Liver (tissue), 9 donors: ENCODE data around the gene BLNK. TPM values are rescaled to one million over a fixed set of nuclear protein-coding genes. Genes with fewer than 3 reads are reported as not detected.

Source experiments
- DNase-seq: peaks from one replicate; pipeline ENCODE4 v3.0.0-alpha.2; 2017; ENCODE audit warnings: low spot score
- H3K27ac ChIP-seq, 2 donors: one replicate each; pipeline ENCODE4 v1.7.0; 2013; ENCODE audit warnings: inconsistent platforms in 2 of 2, low read length in 2 of 2, control low read depth in 1 of 2, low read depth in 1 of 2, mild to moderate bottlenecking in 1 of 2
- H3K27me3 ChIP-seq, 4 donors: one replicate each; pipeline versions ENCODE4 v1.6.1 to v1.7.0; 2013; ENCODE audit warnings: low read length in 3 of 4, inconsistent platforms in 1 of 4, mild to moderate bottlenecking in 1 of 4, moderate library complexity in 1 of 4; ENCODE audit not compliant: control insufficient read depth in 4 of 4, insufficient read depth in 4 of 4
- H3K36me3 ChIP-seq, 4 donors: one replicate each; pipeline versions ENCODE4 v1.6.1 to v1.7.0; 2013; ENCODE audit warnings: low read length in 3 of 4, mild to moderate bottlenecking in 3 of 4, low read depth in 1 of 4, moderate library complexity in 1 of 4; ENCODE audit not compliant: control insufficient read depth in 4 of 4, insufficient read depth in 3 of 4
- H3K4me1 ChIP-seq, 4 donors: one replicate each; pipeline versions ENCODE4 v1.6.1 to v1.7.0; 2013; ENCODE audit warnings: low read length in 3 of 4, mild to moderate bottlenecking in 3 of 4, moderate library complexity in 1 of 4; ENCODE audit not compliant: control insufficient read depth in 4 of 4, insufficient read depth in 4 of 4
- H3K4me3 ChIP-seq, 3 donors: one replicate each; pipeline versions ENCODE4 v1.6.1 to v1.7.0; 2013; ENCODE audit warnings: low read length in 3 of 3, control low read depth in 1 of 3, low read depth in 1 of 3, mild to moderate bottlenecking in 1 of 3
- H3K9ac ChIP-seq, 2 donors: one replicate each; pipeline ENCODE4 v1.7.0; 2013; ENCODE audit warnings: low read length in 2 of 2, mild to moderate bottlenecking in 2 of 2, moderate library complexity in 2 of 2, control low read depth in 1 of 2, low read depth in 1 of 2
- H3K9me3 ChIP-seq, 4 donors: one replicate each; pipeline versions ENCODE4 v1.6.1 to v1.7.0; 2013; ENCODE audit warnings: low read length in 3 of 4; ENCODE audit not compliant: control insufficient read depth in 4 of 4
- EGR1 ChIP-seq, 2 donors: IDR thresholded peaks; 2 replicates each; pipeline ENCODE4 v1.6.1; 2016 to 2018; ENCODE audit warnings: antibody characterized with exemption in 2 of 2, low read depth in 2 of 2
- FOXA2 ChIP-seq: IDR thresholded peaks from 2 replicates; pipeline ENCODE4 v1.6.1; 2016; ENCODE audit warnings: antibody characterized with exemption
- GABPA ChIP-seq, 2 donors: IDR thresholded peaks in 1 of 2; conservative IDR thresholded peaks in 1 of 2; 2 replicates each; pipeline ENCODE4 v1.6.1; 2016; ENCODE audit warnings: antibody characterized with exemption in 2 of 2, mild to moderate bottlenecking in 1 of 2, moderate library complexity in 1 of 2
- HNF4A ChIP-seq, 2 donors: conservative IDR thresholded peaks; 2 replicates each; pipeline ENCODE4 v1.6.1; 2016; ENCODE audit warnings: antibody characterized with exemption in 2 of 2, mild to moderate bottlenecking in 2 of 2
- JUND ChIP-seq, 2 donors: IDR thresholded peaks; 2 replicates each; pipeline ENCODE4 v1.6.1; 2016; ENCODE audit warnings: antibody characterized with exemption in 2 of 2
- RXRA ChIP-seq, 2 donors: IDR thresholded peaks; 2 replicates each; pipeline ENCODE4 v1.6.1; 2017 to 2018; ENCODE audit warnings: antibody characterized with exemption in 2 of 2, mild to moderate bottlenecking in 1 of 2
- SP1 ChIP-seq: IDR thresholded peaks from 2 replicates; pipeline ENCODE4 v1.6.1; 2018; ENCODE audit warnings: antibody characterized with exemption, mild to moderate bottlenecking
- TAF1 ChIP-seq: conservative IDR thresholded peaks from 2 replicates; pipeline ENCODE4 v1.6.1; 2016; ENCODE audit warnings: antibody characterized with exemption, mild to moderate bottlenecking
- YY1 ChIP-seq: IDR thresholded peaks from 2 replicates; pipeline ENCODE4 v1.6.1; 2016; ENCODE audit warnings: antibody characterized with exemption, mild to moderate bottlenecking
- WGBS: extraction: QIAGEN DNeasy Blood & Tissue Kit; methylation state at CpG from one replicate; pipeline ENCODE4 v1.1.7; 2013; 5-methylcytosine and 5-hydroxymethylcytosine counted together
- polyA plus RNA-seq, 2 donors: library from polyadenylated mRNA; stranded (reverse) in 1 of 2; unstranded in 1 of 2; fragments of 200-250 nt in 1 of 2; fragments of >200 nt in 1 of 2; fragmentation: Nextera tagmentation in 1 of 2; extraction: Ambion mirVana in 1 of 2; gene quantifications; one replicate each; pipeline versions ENCODE4 v1.2.1 to v1.2.3, GENCODE V29; 2013 to 2015
- total RNA-seq, 2 donors: library from RNA; depleted of rRNA; stranded (reverse); fragments of >200 nt; gene quantifications; one replicate each; pipeline ENCODE4 v1.2.3, GENCODE V29; 2014
- TF ChIP-seq, protein P1 (sequence below): IDR thresholded peaks from 2 replicates; pipeline ENCODE4 v1.6.1; 2016; ENCODE audit warnings: antibody characterized with exemption, mild to moderate bottlenecking
- TF ChIP-seq, protein P2 (sequence below): IDR thresholded peaks from 2 replicates; pipeline ENCODE4 v1.6.1; 2016; ENCODE audit warnings: antibody characterized with exemption
- TF ChIP-seq, protein P3 (sequence below): IDR thresholded peaks from 2 replicates; pipeline ENCODE4 v1.6.1; 2016; ENCODE audit warnings: antibody characterized with exemption
- TF ChIP-seq, protein P4 (sequence below): fragments of 150-350 bp; IDR thresholded peaks from 2 replicates; pipeline ENCODE4 v1.5.1; 2017; ENCODE audit warnings: improper control_type of control experiment, low read depth, low read length; ENCODE audit not compliant: missing input control
- donor health status: healthy.
- donor health status: healthy.
- donor health status: healthy.
- donor health status: healthy.
- donor health status: healthy.

BLNK gene
- total and polyA plus RNA-seq, 4 donors: 3.3 to 45.2 (median 14.5) TPM

DNA sequence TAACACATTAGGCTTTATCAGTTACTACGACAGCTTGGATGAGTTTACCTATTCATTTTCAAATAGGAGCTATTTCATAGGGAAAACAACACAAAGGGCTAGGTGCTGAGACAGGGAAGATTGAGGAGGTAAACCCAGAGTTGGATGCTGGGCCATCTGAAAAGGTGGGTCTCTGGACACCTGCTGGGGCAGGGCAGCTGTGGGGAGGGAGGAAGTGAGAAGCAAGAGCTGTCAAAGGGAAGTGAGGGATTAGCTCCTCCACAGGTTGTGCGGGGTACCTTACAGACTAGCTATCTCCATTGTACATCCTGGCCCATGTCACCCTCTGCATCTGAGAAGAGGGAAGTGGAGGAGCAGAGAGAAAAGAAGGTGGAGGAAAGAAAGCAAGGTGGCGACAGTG, 48.9 kb downstream of the BLNK start:
- Histone ChIP-seq H3K36me3 (peaks cover 2 to 69% (median 62%) of the 10 kb centered on the region in 4 donors), H3K9ac (no peak overlapping the region), H3K4me3 (no peak overlapping the region), H3K4me1 (no peaks in the 10 kb centered on the region), H3K27ac (no peak overlapping the region), H3K27me3 (no peaks in the 10 kb centered on the region), H3K9me3 (no peaks in the 10 kb centered on the region)
- WGBS: 74% methylated on average over 3 of the region's 3 CpGs
- TF ChIP-seq TAF1: no peak
- no peak for TF ChIP-seq GABPA (IDR thresholded peaks at IDR 0.05 in 1 of 2, conservative IDR thresholded peaks at IDR 0.05 in 1 of 2)
- TF ChIP-seq SP1: no peak
- TF ChIP-seq, protein P1, sequence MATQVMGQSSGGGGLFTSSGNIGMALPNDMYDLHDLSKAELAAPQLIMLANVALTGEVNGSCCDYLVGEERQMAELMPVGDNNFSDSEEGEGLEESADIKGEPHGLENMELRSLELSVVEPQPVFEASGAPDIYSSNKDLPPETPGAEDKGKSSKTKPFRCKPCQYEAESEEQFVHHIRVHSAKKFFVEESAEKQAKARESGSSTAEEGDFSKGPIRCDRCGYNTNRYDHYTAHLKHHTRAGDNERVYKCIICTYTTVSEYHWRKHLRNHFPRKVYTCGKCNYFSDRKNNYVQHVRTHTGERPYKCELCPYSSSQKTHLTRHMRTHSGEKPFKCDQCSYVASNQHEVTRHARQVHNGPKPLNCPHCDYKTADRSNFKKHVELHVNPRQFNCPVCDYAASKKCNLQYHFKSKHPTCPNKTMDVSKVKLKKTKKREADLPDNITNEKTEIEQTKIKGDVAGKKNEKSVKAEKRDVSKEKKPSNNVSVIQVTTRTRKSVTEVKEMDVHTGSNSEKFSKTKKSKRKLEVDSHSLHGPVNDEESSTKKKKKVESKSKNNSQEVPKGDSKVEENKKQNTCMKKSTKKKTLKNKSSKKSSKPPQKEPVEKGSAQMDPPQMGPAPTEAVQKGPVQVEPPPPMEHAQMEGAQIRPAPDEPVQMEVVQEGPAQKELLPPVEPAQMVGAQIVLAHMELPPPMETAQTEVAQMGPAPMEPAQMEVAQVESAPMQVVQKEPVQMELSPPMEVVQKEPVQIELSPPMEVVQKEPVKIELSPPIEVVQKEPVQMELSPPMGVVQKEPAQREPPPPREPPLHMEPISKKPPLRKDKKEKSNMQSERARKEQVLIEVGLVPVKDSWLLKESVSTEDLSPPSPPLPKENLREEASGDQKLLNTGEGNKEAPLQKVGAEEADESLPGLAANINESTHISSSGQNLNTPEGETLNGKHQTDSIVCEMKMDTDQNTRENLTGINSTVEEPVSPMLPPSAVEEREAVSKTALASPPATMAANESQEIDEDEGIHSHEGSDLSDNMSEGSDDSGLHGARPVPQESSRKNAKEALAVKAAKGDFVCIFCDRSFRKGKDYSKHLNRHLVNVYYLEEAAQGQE: no peak
- TF ChIP-seq, protein P2, sequence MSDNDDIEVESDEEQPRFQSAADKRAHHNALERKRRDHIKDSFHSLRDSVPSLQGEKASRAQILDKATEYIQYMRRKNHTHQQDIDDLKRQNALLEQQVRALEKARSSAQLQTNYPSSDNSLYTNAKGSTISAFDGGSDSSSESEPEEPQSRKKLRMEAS: no peak
- TF ChIP-seq FOXA2: no peak
- TF ChIP-seq, protein P3, sequence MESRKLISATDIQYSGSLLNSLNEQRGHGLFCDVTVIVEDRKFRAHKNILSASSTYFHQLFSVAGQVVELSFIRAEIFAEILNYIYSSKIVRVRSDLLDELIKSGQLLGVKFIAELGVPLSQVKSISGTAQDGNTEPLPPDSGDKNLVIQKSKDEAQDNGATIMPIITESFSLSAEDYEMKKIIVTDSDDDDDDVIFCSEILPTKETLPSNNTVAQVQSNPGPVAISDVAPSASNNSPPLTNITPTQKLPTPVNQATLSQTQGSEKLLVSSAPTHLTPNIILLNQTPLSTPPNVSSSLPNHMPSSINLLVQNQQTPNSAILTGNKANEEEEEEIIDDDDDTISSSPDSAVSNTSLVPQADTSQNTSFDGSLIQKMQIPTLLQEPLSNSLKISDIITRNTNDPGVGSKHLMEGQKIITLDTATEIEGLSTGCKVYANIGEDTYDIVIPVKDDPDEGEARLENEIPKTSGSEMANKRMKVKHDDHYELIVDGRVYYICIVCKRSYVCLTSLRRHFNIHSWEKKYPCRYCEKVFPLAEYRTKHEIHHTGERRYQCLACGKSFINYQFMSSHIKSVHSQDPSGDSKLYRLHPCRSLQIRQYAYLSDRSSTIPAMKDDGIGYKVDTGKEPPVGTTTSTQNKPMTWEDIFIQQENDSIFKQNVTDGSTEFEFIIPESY: no peak
- TF ChIP-seq, protein P4, sequence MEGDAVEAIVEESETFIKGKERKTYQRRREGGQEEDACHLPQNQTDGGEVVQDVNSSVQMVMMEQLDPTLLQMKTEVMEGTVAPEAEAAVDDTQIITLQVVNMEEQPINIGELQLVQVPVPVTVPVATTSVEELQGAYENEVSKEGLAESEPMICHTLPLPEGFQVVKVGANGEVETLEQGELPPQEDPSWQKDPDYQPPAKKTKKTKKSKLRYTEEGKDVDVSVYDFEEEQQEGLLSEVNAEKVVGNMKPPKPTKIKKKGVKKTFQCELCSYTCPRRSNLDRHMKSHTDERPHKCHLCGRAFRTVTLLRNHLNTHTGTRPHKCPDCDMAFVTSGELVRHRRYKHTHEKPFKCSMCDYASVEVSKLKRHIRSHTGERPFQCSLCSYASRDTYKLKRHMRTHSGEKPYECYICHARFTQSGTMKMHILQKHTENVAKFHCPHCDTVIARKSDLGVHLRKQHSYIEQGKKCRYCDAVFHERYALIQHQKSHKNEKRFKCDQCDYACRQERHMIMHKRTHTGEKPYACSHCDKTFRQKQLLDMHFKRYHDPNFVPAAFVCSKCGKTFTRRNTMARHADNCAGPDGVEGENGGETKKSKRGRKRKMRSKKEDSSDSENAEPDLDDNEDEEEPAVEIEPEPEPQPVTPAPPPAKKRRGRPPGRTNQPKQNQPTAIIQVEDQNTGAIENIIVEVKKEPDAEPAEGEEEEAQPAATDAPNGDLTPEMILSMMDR: no peak
- TF ChIP-seq HNF4A (conservative IDR thresholded peaks at IDR 0.05): no peak
- no peak for TF ChIP-seq YY1
- TF ChIP-seq RXRA (IDR thresholded peaks at IDR 0.05): no peak
- TF ChIP-seq EGR1 (IDR thresholded peaks at IDR 0.05; ENCODE audit: low read depth in 2 of 2): no peak
- no peak for DNase-seq

DNA sequence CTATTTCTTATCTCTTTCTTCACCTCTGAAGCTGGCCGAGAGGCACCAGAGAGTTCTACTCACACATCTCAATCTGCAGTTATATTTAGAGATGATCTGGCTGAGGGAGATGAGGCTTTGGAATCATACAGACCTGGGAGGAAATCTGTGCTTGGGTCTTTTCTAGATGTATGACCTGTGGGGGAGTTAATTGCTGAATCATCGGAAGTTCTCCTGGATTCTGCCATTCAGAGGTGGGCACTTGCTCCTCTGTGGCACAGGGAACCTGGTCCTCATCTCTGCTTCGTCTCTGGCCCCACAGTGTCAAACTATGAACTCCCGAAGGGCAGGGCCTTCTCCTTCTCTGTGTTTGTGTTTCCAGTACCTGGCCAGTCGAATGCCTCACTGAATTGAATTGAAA, 52.5 kb downstream of the BLNK start:
- Histone ChIP-seq H3K27me3 (no peaks in the 10 kb centered on the region), H3K9me3 (no peaks in the 10 kb centered on the region), H3K4me3 (no peak overlapping the region), H3K4me1 (no peaks in the 10 kb centered on the region), H3K36me3 (peaks cover 1 to 73% (median 65%) of the 10 kb centered on the region in 4 donors), H3K27ac (no peak overlapping the region), H3K9ac (no peak overlapping the region)
- no peak for DNase-seq
- 73% methylated on average over 5 of the region's 5 CpGs for WGBS
- TF ChIP-seq EGR1 (IDR thresholded peaks at IDR 0.05; ENCODE audit: low read depth in 2 of 2) (no peak), SP1 (no peak), JUND (IDR thresholded peaks at IDR 0.05) (no peak), TAF1 (no peak)
- TF ChIP-seq, protein P4: no peak
